Epidermal melanocyte (primary cell): Measurements from ENCODE around the gene ALDH1L1.

Experiments used
- DNase-seq: peaks from one replicate; pipeline ENCODE4 v3.0.0; 2011; ENCODE audit warnings: low spot score; ENCODE audit not compliant: insufficient read length

The ALDH1L1 gene

GRCh38 chr3:126134219-126134975, 46.0 kb downstream of the ALDH1L1 start:
- DNase-seq, result peak; percentile 37

- DNase-seq, result no peak
Measured at GRCh38 chr3:126133606-126134005, 46.8 kb downstream of the ALDH1L1 start.

GRCh38 chr3:126132751-126133511, 47.5 kb downstream of the ALDH1L1 start:
- DNase-seq, result no peak

GRCh38 chr3:126131881-126132750, 48.3 kb downstream of the ALDH1L1 start:
- DNase-seq, result no peak

- no peak for DNase-seq
Measured at GRCh38 chr3:126130981-126131745, 49.2 kb downstream of the ALDH1L1 start.

- DNase-seq, result no peak
Measured at GRCh38 chr3:126130081-126130855, 50.1 kb downstream of the ALDH1L1 start.

- DNase-seq, result no peak
Measured at GRCh38 chr3:126129398-126129891, 50.9 kb downstream of the ALDH1L1 start.

GRCh38 chr3:126128504-126129397, 51.6 kb downstream of the ALDH1L1 start:
- DNase-seq, result no peak

GRCh38 chr3:126127904-126128303, 52.5 kb downstream of the ALDH1L1 start:
- DNase-seq, result no peak

GRCh38 chr3:126127452-126127851, 52.9 kb downstream of the ALDH1L1 start:
- DNase-seq, result no peak

- no peak for DNase-seq
Measured at GRCh38 chr3:126126811-126127431, 53.5 kb downstream of the ALDH1L1 start.

GRCh38 chr3:126126286-126126685, 54.1 kb downstream of the ALDH1L1 start:
- no peak for DNase-seq

GRCh38 chr3:126125781-126126251, 54.6 kb downstream of the ALDH1L1 start:
- no peak for DNase-seq

GRCh38 chr3:126125341-126125740, 55.0 kb downstream of the ALDH1L1 start:
- no peak for DNase-seq

GRCh38 chr3:126124896-126125295, 55.5 kb downstream of the ALDH1L1 start:
- no peak for DNase-seq

- no peak for DNase-seq
Measured at GRCh38 chr3:126124148-126124868, 56.1 kb downstream of the ALDH1L1 start.

GRCh38 chr3:126121632-126122031, 58.8 kb downstream of the ALDH1L1 start:
- no peak for DNase-seq

- DNase-seq, result no peak
Measured at GRCh38 chr3:126121074-126121473, 59.3 kb downstream of the ALDH1L1 start.
